Calu3 (cell line): ENCODE results near the gene SF3B2. TPM values are rescaled to one million over a fixed set of nuclear protein-coding genes. Genes with fewer than 3 reads are reported as not detected.
A peak's percentile ranks its signal among the peaks of the same experiment; 100 is the strongest.

Experiments
- BruUV-seq: library from RNA; stranded (reverse); fragments of 400-500 nt; replicated peaks from 2 replicates; lab custom pipeline; 2021; lab: Mats Ljungman, UMichigan
- CTCF ChIA-PET: fragments of 300-600 bp; sonication (Branson Sonifier 250); formaldehyde crosslinking; loops from one replicate; lab custom pipeline; 2022; ENCODE audit warnings: antibody characterized with exemption; lab: Charles Lee
- DNase-seq: peaks from one replicate; pipeline ENCODE4 v3.0.0; 2022
- H3K27ac Mint-ChIP-seq: one replicate; pipeline ENCODE4 v1.8.0; 2022; ENCODE audit warnings: mixed read lengths; ENCODE audit not compliant: unreplicated experiment
- H3K27me3 Mint-ChIP-seq: one replicate; pipeline ENCODE4 v1.8.0; 2022; ENCODE audit warnings: mixed read lengths; ENCODE audit not compliant: unreplicated experiment
- H3K36me3 Mint-ChIP-seq: one replicate; pipeline ENCODE4 v1.8.0; 2022; ENCODE audit warnings: mild to moderate bottlenecking, moderate library complexity, mixed read lengths; ENCODE audit not compliant: insufficient read depth, unreplicated experiment
- H3K4me1 Mint-ChIP-seq: one replicate; pipeline ENCODE4 v1.8.0; 2022; ENCODE audit warnings: mild to moderate bottlenecking, low read depth, mixed read lengths; ENCODE audit not compliant: unreplicated experiment
- H3K4me3 Mint-ChIP-seq: one replicate; pipeline ENCODE4 v1.8.0; 2022; ENCODE audit warnings: mild to moderate bottlenecking, low read depth, moderate library complexity, mixed read lengths; ENCODE audit not compliant: unreplicated experiment
- H3K9me3 Mint-ChIP-seq: one replicate; pipeline ENCODE4 v1.8.0; 2022; ENCODE audit warnings: low read depth, mixed read lengths; ENCODE audit not compliant: unreplicated experiment
- intact Hi-C: fragments of 100-400 bp; cut with micrococcal nuclease; formaldehyde crosslinking; loops from one replicate; pipeline ENCODE4 v1.10.0; 2022; ENCODE audit not compliant: unreplicated experiment
- total RNA-seq: library from RNA; stranded (reverse); gene quantifications from 2 replicates; pipeline ENCODE4 v1.2.3, GENCODE V29; 2022
- TF ChIP-seq, protein P1 (sequence below): fragments of 200-600 bp; IDR thresholded peaks from one replicate; pipeline ENCODE4 v1.8.0; 2022; ENCODE audit warnings: antibody characterized with exemption; ENCODE audit not compliant: unreplicated experiment

Gene SF3B2
- total RNA-seq, 1 experiment from 2014 or later: 173 TPM

DNA sequence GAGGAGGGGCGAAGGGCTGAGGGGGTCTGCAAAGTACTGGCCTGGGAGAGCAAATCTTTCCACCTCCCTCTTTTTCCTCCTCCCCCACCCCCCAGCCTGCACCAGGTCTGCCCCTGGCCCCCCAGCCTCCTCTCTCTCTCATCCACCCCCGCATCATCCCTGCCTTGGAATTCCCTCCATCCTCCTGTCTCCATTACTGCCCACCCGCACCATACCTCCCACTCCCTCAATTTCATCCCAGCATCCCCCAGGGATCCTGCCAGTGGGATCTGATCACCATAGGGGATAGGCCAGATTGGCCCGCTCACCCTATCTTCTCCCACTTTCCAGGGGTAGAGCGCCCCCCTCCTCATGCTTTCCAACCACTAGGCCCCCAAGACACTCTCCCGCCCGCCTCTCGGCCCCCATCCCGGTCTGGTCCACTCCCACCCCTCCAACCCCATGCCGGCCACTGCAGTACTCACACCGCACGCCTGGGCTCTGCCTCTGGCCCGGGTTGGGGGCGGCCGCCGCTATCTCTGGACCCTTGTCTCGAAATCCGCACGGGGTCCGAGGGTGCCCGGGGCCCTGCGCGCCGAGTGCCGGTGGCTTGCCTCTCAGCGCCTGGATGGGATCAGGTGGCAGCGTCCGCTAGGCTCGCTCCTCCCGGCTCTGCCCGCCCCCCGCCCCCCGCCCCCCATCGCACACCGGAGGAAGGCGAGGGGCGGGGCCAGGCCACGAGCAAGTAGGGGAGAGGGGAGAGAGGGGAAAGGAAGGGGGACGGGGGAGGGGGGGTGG, 3.4 kb upstream of the SF3B2 start, which contains the start of gene GAL3ST3:
Gene GAL3ST3, minus strand, starts transcription at position 615 of the 777 bp plus-strand sequence. CDS start 3,746 bp downstream, outside the sequence.
- no peak within 1 kb of the TSS for H3K27ac Mint-ChIP-seq
- TF ChIP-seq, protein P1, sequence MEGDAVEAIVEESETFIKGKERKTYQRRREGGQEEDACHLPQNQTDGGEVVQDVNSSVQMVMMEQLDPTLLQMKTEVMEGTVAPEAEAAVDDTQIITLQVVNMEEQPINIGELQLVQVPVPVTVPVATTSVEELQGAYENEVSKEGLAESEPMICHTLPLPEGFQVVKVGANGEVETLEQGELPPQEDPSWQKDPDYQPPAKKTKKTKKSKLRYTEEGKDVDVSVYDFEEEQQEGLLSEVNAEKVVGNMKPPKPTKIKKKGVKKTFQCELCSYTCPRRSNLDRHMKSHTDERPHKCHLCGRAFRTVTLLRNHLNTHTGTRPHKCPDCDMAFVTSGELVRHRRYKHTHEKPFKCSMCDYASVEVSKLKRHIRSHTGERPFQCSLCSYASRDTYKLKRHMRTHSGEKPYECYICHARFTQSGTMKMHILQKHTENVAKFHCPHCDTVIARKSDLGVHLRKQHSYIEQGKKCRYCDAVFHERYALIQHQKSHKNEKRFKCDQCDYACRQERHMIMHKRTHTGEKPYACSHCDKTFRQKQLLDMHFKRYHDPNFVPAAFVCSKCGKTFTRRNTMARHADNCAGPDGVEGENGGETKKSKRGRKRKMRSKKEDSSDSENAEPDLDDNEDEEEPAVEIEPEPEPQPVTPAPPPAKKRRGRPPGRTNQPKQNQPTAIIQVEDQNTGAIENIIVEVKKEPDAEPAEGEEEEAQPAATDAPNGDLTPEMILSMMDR: no peak
- CTCF ChIA-PET: no interaction called here
- intact Hi-C loops: no loop called here
- DNase-seq: no peak
- no TSS peak for BruUV-seq
- H3K4me3 Mint-ChIP-seq: no peak within 1 kb of the TSS
- H3K27me3 Mint-ChIP-seq: peaks cover 33% of the 10 kb centered on the region
- H3K9me3 Mint-ChIP-seq: no peaks in the 10 kb centered on the region
- H3K36me3 Mint-ChIP-seq: peaks cover 35% of the 10 kb centered on the region
- H3K4me1 Mint-ChIP-seq: peaks cover 30% of the 10 kb centered on the region

DNA sequence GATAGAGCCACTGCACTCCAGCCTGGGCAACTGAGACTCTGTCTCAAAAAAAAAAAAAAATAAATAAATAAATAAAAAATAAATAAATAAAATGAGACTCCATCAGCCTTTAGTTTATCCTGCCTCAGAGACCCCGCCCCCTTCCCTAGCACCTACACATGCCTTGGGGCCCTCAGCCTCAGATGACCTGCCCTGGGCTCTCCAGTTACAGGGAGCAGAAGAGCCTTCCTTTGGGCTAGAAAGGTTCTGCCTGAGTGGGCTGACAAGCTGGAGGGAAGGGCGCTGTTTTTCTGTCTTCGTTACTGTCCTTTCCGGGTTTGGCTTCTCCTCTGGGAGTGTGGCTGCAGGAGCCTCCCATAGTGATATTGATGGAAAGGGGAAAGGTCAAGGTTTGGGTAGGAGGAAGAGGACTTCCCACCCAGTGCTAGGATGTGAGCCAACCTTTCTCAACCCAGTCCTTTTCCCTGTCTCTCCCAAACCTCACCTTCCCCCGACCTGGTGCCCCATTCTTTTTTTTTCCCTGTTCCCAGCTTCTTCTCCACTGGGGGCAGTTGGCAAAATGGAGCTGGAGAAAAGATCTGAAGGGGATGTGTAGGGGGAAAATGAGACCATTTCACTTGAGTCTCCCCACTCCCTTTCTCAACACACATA, 1.5 kb upstream of the SF3B2 start:
- no peak for DNase-seq
- Mint-ChIP-seq H3K4me1 (peaks cover 15% of the 10 kb centered on the region), H3K9me3 (no peaks in the 10 kb centered on the region), H3K4me3 (peak overlapping the region; percentile 95), H3K27ac (peak overlapping the region; percentile 90), H3K27me3 (peaks cover 16% of the 10 kb centered on the region), H3K36me3 (peaks cover 46% of the 10 kb centered on the region)
- CTCF ChIA-PET: interaction anchor here (1.6 kb wide), 1 partner anchor 39 kb away, joined by 4 read pairs; the partner anchor contains the start of gene CST6
- intact Hi-C loops: no loop called here
- no TSS peak for BruUV-seq
- TF ChIP-seq, protein P1: no peak

DNA sequence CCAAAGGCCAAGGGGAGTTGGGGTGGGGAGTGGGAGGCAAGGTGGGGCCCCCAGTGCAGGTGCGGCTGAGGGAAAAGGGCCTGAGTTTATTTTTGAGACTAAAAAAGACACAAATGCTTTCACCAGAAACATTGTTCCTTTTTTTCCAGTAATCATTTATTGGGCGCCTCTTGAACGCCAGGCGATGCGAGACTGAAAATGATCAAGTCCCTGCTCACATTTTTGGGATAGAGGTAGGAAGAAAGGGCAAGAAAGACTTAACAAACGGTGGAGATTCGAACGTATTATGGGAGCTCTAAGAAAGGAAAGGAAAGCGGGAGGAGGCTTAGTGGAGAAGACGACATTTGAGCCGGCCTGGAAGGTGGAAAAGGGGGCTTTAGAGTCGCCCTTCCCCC, 796 bp upstream of the SF3B2 start:
- Mint-ChIP-seq H3K4me1 (peaks cover 13% of the 10 kb centered on the region), H3K36me3 (peaks cover 53% of the 10 kb centered on the region), H3K4me3 (peak overlapping the region; percentile 95), H3K27ac (peak overlapping the region; percentile 90), H3K27me3 (peaks cover 10% of the 10 kb centered on the region), H3K9me3 (no peaks in the 10 kb centered on the region)
- CTCF ChIA-PET: interaction anchor here (0.5 to 1.6 kb wide), 4 partner anchors 40 to 238 kb away, joined by 3 to 4 read pairs (median 4); partner anchors contain the start of genes CST6, FIBP and YIF1A
- TF ChIP-seq, protein P1: no peak
- no peak for DNase-seq
- intact Hi-C loops: no loop called here
- no TSS peak for BruUV-seq

DNA sequence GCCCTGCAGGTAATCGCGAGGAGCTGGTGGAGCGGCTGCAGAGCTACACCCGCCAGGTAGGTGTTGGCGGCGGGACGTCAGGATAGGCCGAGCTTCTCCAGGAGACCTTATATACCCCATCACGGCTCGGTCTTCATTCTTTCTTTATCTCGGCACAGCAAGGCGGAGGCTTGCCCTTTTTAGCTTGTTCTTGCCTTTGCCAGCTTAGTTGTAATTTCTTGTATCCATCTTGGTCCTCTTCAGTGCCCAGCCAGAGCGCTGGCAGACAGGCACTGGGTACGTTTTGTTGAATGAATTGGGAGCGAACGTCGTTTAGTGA, 459 bp downstream of the SF3B2 start:
- DNase-seq: no peak
- H3K4me3 Mint-ChIP-seq: peak overlapping the region; percentile 95
- peak overlapping the region; percentile 90 for H3K27ac Mint-ChIP-seq
- H3K4me1 Mint-ChIP-seq: peaks cover 13% of the 10 kb centered on the region
- H3K36me3 Mint-ChIP-seq: peaks cover 65% of the 10 kb centered on the region
- no peaks in the 10 kb centered on the region for H3K9me3 Mint-ChIP-seq
- intact Hi-C loops: no loop called here
- BruUV-seq: no TSS peak
- TF ChIP-seq, protein P1: no peak
- no peaks in the 10 kb centered on the region for H3K27me3 Mint-ChIP-seq
- CTCF ChIA-PET: interaction anchor here (0.6 to 1.6 kb wide), 4 partner anchors 15 to 236 kb away, joined by 3 to 4 read pairs (median 4); partner anchors contain the start of genes CST6 and YIF1A
